ENCODE results near the gene AMIGO2. TPM values are rescaled to one million over a fixed set of nuclear protein-coding genes. Genes with fewer than 3 reads are reported as not detected.
"Not testable (repeated sequence)": the region's sequence is repeated elsewhere in the genome, so short reads cannot be mapped to it uniquely, and the experiment has no call there.

Gene AMIGO2
- polyA plus RNA-seq, 3 donors: 38.8 to 47.3 (median 42.9) TPM

DNA sequence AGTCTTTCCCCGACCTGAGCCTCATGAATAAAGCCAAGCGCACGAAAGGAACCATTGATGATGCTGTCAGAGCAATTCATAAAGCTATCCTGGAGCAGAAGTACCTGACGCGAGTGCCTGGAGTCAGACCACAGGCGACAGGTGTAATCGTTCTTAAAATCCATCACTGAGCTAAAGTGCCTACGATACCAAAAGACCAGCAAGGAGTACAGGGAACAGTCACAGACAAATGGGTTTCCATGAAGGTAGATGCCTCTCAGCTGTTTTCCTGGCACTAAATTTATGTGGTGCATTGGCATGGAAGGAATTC lies 1.7 kb downstream of the AMIGO2 start:
- no peak for DNase-seq

DNA sequence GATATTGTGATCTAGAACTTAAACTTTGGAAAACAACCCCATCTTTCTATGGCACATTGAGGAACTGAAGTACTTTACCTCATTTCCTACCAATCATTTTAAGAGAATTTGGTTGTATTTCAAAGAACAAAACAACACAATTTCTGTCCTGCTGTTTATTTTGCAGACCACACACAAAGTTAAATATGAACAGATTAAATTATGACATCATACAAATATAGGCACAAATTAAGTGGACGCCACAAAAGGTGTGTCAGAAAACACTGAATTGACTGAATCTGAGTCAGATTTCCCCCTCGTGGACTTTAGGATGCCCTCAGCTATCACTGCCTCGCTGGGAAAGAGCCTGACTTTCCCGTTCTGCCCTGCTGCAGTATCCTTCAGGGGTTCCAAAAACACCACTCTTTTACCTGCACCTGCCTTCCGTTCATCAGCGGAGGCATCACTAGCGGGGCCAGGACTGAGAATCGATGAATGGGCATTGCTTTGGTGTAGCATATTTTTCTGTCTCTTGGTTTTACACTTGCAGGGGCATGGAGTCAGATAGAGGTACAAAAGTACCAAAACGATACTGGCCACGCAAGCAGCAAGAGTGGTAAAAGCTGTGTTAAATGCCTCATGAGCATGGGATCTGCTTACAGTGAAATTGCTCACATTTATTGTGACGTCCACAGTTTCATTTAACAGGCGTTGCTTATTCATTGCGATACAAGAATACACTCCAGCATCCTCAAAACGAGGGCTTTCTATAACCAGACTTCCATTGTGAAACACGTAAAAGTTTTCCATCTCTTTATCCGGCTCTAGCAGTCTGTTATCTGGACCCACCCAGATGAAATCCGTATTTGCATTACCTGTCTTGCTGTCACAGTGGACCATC lies 2.3 kb downstream of the AMIGO2 start:
- DNase-seq: no peak

DNA sequence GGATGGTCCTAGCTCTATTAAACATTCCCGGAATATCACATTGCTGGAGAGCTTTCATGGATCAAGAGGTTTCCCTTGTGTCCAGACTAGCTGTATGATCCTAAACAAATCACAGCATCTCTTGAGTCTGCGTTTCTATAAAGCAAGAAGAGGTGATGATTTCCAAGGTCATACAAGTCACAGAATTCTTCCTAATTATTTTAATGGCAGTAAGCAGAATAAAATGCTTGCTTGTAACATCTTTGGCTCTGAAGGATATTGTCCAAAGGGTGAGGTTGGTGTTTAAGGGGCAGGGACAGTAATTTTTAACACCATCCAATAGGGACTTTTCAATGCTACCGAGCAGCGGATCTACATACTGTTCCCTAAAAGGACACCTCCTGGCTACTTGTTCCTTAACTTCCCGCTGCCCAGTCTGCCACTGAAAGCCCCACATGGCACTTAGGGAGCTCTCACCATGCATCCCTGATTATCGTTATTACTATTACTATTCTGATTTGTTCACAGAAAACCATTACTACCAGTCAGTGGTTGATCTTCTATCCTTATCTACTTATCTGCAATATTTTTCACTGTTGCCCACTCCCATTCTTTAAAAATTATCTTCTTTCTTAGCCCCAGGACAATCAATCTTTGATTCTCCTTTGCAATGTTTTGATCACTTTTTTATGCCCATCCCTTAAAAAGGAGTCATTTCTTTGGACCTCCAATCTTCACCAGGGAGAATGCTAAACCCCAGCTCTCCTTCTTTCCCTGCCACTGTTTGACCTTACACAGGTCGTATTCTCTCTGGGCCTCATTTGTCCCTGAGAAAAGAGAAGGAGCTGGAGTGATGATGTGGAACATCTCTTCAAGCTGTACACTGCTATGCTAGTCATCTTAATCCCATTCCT lies 4.3 kb downstream of the AMIGO2 start:
- DNase-seq: no peak

DNA sequence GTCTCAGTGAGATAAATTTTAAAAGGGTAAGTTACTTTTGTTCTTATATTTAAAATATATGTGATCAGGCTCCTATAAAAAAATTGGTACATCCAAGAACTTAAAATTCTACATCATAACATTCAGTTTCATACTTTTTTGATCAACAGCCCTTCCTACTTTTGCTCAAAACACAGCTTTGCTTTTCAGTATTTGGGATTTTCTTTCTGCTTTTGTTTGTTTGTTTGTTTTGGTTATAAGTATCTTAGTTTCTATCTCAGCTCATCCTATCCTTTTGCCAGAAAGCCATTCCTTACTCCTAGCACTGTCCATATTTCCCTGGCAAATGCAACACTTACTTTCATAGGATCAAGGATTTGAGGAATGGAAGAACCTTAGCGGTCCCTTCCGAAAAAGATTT lies 5.0 kb downstream of the AMIGO2 start:
- no peak for DNase-seq

DNA sequence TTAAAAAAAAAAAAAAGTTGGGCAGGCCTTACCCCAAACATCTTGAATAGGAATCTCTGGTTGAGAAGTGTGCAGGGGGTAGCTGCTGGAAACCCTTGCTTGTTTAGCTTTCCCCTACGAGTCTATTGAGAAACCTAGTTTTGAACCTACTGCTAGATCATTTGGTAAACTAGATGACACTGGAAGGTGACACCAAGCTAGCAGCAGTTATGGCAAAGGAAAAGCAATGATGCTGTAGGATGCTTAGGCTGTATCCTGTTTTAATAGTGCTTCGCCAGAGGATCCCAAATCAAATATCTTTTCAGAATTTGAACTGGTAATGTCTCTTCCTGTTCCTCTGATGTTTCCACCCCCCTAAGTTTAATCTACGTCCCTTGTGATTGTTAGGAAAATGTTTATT lies 5.8 kb downstream of the AMIGO2 start:
- no peak for DNase-seq

DNA sequence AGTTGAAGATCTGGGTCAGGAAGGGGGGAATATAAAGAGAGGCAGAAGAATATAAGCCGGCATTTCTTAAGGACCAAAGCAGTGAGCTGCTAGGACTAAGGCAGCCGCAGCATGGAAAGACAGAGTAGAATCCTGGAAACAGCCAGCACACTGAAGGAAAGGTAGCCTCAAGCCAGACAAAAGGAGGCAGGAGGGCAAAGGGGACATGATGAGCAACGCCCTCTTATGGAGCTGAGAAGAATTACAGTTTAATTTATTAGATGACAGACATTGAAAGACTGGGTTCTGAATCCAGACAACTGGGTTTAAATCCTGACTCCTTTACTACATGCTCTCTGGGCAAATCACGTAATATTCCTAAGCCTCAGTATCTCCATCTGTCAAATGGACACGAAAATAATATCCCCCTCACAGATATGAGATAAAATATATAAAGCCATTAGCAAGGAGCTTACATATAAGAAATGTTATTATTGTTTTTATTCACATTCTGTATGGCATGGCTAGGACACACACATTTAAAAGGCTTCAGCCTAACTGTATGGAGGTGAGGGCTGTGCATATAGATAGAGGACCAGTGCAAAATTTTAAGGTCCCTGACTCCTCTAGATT lies 8.4 kb downstream of the AMIGO2 start:
- no peak for DNase-seq

DNA sequence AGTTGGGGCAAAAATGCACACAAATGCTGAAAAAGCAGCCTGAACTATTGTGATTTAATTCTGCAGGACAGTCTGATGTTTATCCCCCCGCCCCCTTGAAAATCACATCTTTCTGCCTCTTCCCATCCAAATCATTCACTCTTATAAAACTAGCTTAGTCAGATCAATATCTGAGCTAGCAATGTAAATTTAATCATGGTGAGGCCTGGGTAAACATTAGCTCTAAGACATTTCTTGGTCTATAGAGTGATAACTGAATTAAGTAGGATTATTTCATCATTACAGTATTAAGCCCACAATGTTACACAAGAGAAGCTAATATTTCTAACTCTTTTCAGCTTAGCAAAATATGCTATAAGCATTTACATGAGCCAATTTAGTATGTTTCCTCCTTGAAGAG lies 9.4 kb downstream of the AMIGO2 start:
- DNase-seq: no peak

DNA sequence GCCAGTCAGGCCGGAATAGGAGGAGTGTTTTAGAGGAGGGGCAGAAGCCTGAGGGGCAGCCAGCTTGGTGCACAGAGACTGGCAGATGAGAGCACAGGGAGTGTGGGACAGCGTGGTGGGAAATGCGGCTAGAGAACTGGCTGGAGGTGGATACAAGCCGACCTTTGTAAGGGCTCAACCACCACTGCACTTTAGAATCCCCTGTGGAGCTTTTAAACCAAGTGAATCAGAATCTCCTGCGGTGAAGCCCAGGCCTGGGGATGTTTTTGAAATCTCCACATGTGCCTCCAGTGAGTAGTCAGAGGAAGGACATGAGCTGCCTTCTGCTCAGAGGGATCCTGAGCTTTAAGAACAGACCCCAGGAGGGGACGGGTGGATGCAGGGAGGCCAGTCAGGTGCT lies 11.2 kb downstream of the AMIGO2 start:
- no peak for DNase-seq

DNA sequence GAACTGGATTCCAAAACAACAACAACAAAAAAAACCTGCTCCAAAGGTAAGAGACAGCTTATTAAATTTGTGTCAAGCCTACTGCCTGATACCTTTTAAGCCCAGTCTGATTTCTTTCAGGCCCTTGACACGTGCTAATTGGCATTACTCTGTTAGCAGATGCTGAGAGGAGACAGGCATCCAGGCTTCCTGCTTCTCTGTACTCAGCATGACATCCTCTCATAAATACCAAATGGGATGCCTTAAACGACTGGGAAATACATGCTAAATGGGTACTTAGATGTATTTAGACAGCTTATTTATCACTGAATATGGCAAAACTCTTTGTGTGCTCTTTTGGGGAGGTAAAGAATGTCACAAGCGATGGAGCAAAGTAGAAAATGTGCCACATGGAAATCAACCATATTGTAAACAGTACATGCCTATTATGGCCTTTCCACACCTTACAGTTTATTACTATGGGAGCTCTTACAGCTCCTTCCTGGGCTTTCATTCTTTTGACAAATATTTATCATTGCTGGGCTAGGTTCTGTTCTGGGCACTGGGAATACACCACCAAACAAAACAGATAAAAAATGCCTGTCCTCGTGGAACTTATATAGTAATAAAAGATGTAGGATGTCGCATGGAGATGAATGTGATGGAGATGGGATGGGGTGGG lies 11.9 kb downstream of the AMIGO2 start:
- DNase-seq: no peak

DNA sequence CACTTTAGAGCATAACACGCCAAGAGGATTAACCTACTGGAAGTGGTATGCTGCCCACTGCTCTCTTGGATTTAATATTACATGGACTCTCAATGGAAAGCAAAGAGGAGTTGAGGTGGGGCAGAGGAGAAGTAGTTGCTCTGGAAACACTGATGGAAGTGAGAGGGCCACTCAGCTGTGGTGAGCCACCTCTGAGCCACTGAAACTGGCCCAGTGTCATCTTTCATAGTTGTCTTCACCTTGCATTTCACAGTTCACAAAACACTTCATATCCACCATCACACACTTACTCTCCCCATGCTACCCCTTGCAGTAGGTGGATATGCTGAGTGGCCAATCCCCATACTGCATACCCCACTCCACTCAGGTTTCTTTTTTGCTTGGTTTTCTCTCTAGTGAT lies 12.6 kb downstream of the AMIGO2 start:
- no peak for DNase-seq

DNA sequence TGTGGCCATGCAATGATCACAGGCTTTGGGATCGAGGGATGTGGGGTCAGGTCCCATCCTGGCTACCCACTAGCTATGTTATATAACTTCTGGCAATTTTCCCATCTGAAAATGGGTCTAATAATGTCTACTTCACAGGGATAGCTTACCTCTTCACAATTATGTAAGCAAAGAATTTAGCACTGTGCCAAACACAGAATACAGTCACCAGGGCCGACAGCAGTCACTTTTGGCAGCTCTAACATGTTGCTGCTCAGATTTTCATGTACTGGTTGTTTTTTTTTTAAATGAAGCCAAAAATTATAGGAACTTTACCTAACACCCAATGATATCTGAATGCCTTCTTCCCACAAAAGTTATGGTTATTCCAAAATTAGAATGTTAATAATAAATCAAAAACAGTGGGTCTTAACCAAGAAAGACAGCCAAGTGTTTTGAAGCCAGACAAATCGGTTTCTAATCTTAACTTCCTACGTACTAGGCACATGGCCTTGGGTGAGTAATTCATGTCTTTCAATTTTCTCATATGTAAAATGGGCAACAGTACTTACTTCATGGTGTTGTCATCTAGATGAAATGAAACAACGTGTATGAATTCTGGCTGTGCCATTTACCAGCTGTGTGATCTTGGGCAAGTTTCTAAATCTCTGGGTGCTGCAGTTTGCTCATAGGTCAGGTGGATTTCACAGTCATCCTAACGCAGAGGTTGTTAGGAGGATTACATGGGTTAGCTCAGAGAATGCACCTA lies 13.3 kb downstream of the AMIGO2 start:
- DNase-seq: no peak

DNA sequence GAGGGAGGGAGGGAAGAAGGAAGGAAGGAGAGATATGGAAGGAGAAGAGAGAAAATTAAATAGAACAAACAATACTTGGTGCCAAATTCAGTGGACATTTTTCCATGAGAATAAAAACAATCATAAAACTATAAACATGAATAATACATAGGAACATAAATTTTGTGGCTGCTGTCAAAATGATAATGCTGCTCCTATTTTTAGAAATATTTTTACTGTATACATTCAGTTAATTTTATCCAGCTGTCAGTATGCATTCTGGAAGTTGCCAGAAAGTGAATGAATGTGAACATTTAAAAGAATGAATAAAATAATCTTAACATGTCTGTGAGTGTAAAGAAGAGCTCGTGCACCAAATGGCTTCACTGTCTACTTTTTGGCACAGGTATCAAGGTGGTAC lies 14.2 kb downstream of the AMIGO2 start:
- no peak for DNase-seq

DNA sequence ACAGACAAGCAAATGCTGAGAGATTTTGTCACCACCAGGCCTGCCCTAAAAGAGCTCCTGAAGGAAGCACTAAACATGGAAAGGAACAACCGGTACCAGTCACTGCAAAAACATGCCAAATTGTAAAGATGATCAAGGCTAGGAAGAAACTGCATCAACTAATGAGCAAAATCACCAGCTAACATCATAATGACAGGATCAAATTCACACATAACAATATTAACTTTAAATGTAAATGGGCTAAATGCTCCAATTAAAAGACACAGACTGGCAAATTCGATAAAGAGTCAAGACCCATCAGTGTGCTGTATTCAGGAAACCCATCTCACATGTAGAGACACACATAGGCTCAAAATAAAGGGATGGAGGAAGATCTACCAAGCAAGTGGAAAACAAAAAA lies 21.1 kb downstream of the AMIGO2 start:
- DNase-seq: not testable (repeated sequence)

DNA sequence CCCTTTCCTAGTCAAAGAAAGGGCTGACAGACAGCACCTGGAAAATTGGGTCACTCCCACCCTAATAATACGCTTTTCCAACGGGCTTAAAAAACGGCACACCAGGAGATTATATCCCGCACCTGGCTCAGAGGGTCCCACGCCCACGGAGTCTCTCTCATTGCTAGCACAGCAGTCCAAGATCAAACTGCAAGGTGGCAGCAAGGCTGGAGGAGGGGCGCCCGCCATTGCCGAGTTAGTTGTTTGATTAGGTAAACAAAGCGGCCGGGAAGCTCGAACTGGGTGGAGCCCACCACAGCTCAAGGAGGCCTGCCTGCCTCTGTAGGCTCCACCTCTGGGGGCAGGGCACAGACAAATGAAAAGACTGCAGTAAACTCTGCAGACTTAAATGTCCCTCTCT lies 22.8 kb downstream of the AMIGO2 start:
- DNase-seq: not testable (repeated sequence)

DNA sequence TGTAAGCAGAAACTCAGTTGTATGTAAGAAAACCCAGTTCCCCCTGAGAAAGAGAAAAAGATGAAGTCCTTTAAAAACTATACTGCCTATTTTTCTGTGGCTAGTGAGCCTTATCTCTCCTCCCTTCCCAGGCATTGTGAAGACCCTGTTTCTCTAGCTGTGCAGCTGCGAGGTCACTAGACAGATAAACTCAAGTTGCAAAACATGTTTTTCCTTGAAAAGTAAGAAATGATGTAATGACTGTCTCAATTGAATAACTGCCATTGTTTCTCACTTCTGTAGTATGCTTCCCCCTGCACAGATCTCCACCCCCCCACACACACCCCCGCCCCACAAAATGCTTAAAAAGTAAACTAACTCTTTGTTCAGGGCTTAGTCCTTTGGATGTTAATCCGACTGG lies 23.9 kb downstream of the AMIGO2 start:
- not testable (repeated sequence) for DNase-seq

DNA sequence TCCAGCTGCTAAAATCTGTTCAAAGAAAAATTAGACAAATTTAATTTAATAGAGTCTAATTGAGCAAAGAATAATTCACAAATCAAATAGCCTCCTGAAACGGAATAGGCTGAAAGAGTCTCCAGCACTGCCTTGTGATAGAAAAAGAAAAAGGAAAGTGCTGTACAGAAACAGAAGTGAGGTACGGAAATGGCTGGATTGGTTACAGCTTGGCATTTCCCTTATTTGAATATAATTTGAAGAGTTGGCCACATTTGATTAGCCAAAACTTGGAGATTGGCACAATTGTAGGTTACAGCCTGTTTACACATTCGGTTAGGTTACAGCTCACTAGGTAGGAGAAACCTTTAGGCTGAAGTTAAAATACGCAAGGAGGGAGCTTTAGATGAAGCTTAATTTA lies 25.1 kb downstream of the AMIGO2 start:
- DNase-seq: no peak

DNA sequence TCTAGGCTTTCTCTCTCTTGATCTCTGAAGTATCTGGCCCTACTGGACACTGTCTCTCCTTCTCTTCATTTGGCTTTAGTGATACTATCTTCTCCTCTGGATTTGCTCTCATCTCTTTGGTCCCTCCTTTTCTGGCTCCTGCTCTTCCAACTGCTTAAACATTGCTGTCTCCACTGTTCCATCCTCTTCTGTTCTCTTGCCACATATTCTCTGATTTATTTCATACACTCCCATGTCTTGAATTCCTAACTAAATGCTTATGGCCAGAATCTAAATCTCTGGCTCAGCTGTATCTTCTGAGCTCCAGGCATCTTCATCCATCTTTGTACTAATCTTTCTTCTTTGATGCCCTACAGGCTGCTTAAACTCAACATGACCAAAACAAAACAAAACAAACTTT lies 25.8 kb downstream of the AMIGO2 start:
- DNase-seq: no peak

DNA sequence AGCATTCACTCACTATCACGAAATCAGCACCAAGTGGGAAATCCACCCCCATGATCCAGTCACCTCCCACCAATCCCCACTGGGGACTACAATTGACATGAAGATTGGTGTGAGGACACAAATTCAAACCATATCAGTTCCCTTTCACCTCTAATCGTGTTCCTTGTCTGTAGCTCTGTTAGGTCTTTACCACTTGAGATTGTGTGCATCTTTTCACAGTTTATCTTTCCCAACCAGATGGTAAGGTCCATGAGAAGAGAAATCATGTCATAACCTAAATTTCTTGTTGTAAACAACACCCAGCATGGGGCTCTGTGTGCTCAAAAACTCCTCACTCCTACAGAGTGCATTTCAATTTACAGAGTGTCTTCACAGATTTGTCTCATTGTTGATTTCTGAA lies 27.5 kb downstream of the AMIGO2 start:
- no peak for DNase-seq

DNA sequence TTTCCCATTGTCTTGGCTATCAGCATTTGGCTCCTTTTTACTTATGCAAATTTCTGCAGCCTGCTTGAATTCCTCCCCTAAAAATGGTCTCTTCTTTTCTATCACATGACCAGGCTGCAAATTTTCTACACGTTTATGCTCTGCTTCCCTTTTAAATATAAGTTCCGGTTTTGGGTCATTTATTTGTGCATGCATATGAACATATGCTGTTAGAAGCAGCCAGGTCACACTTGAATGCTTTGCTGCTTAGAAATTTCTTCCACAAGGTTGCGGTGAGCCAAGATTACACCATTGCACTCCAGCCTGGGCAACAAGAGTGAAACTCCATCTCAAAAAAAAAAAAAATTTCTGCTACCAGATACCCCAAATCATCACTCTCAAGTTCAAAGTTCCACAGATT lies 28.5 kb downstream of the AMIGO2 start:
- not testable (repeated sequence) for DNase-seq

DNA sequence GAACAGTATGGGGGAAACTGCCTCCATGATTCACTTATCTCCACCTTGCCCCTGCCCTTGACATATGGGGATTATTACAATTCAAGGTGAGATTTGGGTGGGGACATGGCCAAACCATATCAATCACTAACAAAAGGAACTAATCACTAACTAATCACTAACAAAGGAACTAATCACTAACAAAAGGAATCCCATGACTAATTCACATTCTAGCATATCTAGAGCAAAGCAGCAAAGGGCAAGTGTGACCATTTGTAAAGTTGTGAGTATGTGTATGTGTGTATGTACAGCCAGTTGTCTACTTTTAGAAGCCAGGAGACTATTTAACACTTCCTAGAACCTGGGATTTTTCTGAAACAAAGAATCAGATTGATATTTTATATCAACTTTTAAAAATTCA lies 31.2 kb downstream of the AMIGO2 start:
- DNase-seq: no peak

DNA sequence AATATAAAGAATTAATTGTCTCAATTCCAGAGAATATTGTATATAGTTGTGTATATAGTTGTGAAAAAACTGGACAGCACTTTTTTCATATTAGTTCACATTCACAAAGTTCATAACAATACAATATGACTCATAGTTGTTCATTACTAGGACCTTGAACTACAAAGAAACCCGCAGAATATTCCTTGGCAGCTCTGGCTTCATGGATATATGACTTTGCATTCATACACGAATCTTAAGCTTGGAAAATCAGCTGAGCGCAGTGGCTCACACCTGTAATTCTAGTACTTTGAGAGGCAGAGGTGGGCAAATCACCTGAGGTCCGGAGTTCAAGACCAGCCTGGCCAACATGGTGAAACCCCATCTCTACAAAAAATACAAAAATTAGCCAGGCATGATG lies 38.4 kb downstream of the AMIGO2 start:
- no peak for DNase-seq

DNA sequence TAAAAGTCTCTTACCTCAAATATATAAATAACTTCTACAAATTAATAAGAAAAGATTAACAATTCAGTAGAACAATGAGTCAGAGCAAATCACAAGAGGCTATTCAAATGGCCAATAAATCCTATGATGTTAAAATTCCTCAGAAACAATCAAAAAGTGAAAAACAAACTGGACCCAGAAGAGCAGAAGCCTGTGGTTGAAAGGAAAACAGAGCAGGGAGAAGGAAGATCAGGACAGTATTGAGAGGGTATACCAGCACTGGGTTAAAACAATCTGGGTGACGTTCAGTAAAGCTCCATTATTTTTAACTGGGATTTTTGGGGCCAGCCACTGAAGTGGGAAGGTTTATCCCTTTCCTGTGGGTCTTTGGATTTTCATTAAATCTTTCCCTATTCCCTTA lies 40.0 kb downstream of the AMIGO2 start:
- no peak for DNase-seq

All from renal pelvis (tissue), 4 donors.